Endothelial cell of umbilical vein (primary cell): ENCODE data around the gene KLRF1. TPM values are rescaled to one million over a fixed set of nuclear protein-coding genes. Genes with fewer than 3 reads are reported as not detected.

Source experiments
- BruUV-seq: library from RNA; stranded (reverse); fragments of 400-500 nt; replicated peaks from 2 replicates; lab custom pipeline; 2021; lab: Mats Ljungman, UMichigan
- CTCF ChIA-PET: fragments of 300-600, 350-600 bp; sonication (Branson Sonifier 250); formaldehyde crosslinking; loops from one replicate; lab custom pipeline; 2021; ENCODE audit warnings: antibody characterized with exemption, inconsistent platforms; lab: Charles Lee
- POLR2A ChIA-PET: fragments of 300-600, 350-600 bp; sonication (Branson Sonifier 250); formaldehyde crosslinking; loops from one replicate; lab custom pipeline; 2021; ENCODE audit warnings: antibody characterized with exemption, inconsistent platforms; lab: Charles Lee
- DNase-seq: peaks from one replicate; pipeline ENCODE4 v3.0.0-alpha.2; 2011; ENCODE audit warnings: low read depth, low spot score
- FAIRE-seq: peaks from 2 replicates; lab custom pipeline; 2011; peaks lifted over from hg19 to GRCh38; lab: Jason Lieb, UNC
- H2AFZ ChIP-seq: 2 replicates; pipeline ENCODE4 v1.6.0; 2012; ENCODE audit warnings: low read depth, low read length, control low read depth, inconsistent platforms
- H3K27ac ChIP-seq: 2 replicates; pipeline ENCODE4 v1.5.1; 2011; ENCODE audit warnings: low read depth, mild to moderate bottlenecking, control low read depth, low read length, moderate library complexity; ENCODE audit not compliant: insufficient read depth
- H3K27me3 ChIP-seq, 2 experiments: 2 replicates each; pipeline versions ENCODE4 v1.6.0 to v1.6.1; 2011; ENCODE audit warnings: low read length in 2 of 2, mixed read lengths in 1 of 2; ENCODE audit not compliant: control insufficient read depth in 2 of 2, insufficient read depth in 2 of 2
- H3K36me3 ChIP-seq, 2 experiments: 2 replicates in 1 of 2; 3 replicates in 1 of 2; pipeline ENCODE4 v1.5.1; 2011; ENCODE audit warnings: low read length in 2 of 2, mild to moderate bottlenecking in 1 of 2, moderate library complexity in 1 of 2; ENCODE audit not compliant: control insufficient read depth in 2 of 2, insufficient read depth in 2 of 2; ENCODE audit errors: extremely low read depth in 1 of 2
- H3K4me1 ChIP-seq: 3 replicates; pipeline ENCODE4 v1.5.1; 2011; ENCODE audit warnings: mild to moderate bottlenecking, low read length; ENCODE audit not compliant: control insufficient read depth, insufficient read depth; ENCODE audit errors: extremely low read depth
- H3K4me2 ChIP-seq: 2 replicates; pipeline ENCODE4 v1.6.1; 2011; ENCODE audit warnings: low read length, control low read depth, mixed read lengths; ENCODE audit not compliant: insufficient read depth
- H3K4me3 ChIP-seq, 3 experiments: fragments of 200-600 bp in 1 of 3; sonication (generic), shearing (Covaris generic) in 1 of 3; replicated peaks in 1 of 3; 2 replicates each; pipeline ENCODE4 v1.5.1; 2011 to 2016; ENCODE audit warnings: control low read depth in 3 of 3, low read length in 3 of 3, mild to moderate bottlenecking in 2 of 3, inconsistent platforms in 1 of 3, low read depth in 1 of 3, moderate library complexity in 1 of 3; ENCODE audit not compliant: insufficient read depth in 1 of 3
- H3K79me2 ChIP-seq: 2 replicates; pipeline ENCODE4 v1.6.0; 2012; ENCODE audit warnings: low read length, inconsistent platforms; ENCODE audit not compliant: control insufficient read depth, insufficient read depth
- H3K9ac ChIP-seq: replicated peaks from 2 replicates; pipeline ENCODE3; 2011; ENCODE audit warnings: low read length, control low read depth; ENCODE audit not compliant: insufficient read depth; ENCODE audit errors: extremely low read depth
- H3K9me1 ChIP-seq: replicated peaks from 3 replicates; pipeline ENCODE4 v1.6.0; 2011; ENCODE audit warnings: mild to moderate bottlenecking, low read length; ENCODE audit not compliant: control insufficient read depth, insufficient read depth; ENCODE audit errors: extremely low read depth
- H3K9me3 ChIP-seq: replicated peaks from 2 replicates; pipeline ENCODE4 v1.5.1; 2012; ENCODE audit warnings: low read length, inconsistent platforms; ENCODE audit not compliant: control insufficient read depth, insufficient read depth
- H4K20me1 ChIP-seq: replicated peaks from 2 replicates; pipeline ENCODE3; 2011; ENCODE audit warnings: mild to moderate bottlenecking, low read length; ENCODE audit not compliant: control insufficient read depth, insufficient read depth; ENCODE audit errors: extremely low read depth
- CTCF ChIP-seq, 2 donors: IDR thresholded peaks; 1 replicate in 1 of 2; 2 replicates in 1 of 2; pipeline ENCODE4 v1.5.1; 2011; ENCODE audit warnings: low read length in 2 of 2, mild to moderate bottlenecking in 2 of 2, moderate library complexity in 2 of 2, control low read depth in 1 of 2, inconsistent platforms in 1 of 2, low read depth in 1 of 2; ENCODE audit not compliant: insufficient read depth in 1 of 2; ENCODE audit errors: extremely low read depth in 1 of 2
- EZH2 ChIP-seq: IDR thresholded peaks from 2 replicates; pipeline ENCODE4 v1.6.1; 2012; ENCODE audit warnings: borderline replicate concordance, low read depth, mild to moderate bottlenecking, moderate library complexity, low read length, inconsistent platforms; ENCODE audit not compliant: severe bottlenecking
- FOS ChIP-seq: IDR thresholded peaks from 2 replicates; pipeline ENCODE4 v1.6.1; 2011; ENCODE audit warnings: mild to moderate bottlenecking, low read length, moderate library complexity, borderline replicate concordance; ENCODE audit not compliant: insufficient read depth
- GATA2 ChIP-seq: IDR thresholded peaks from 2 replicates; pipeline ENCODE4 v1.7.0; 2011; ENCODE audit warnings: low read depth, mild to moderate bottlenecking, moderate library complexity, mixed read lengths, low read length; ENCODE audit not compliant: insufficient read length, insufficient read depth
- JUN ChIP-seq: IDR thresholded peaks from 2 replicates; pipeline ENCODE4 v1.6.1; 2011; ENCODE audit warnings: borderline replicate concordance, low read depth; ENCODE audit not compliant: insufficient read length, insufficient read depth
- MAX ChIP-seq: IDR thresholded peaks from 2 replicates; pipeline ENCODE4 v1.6.1; 2011; ENCODE audit not compliant: insufficient read depth, insufficient read length
- MYC ChIP-seq: IDR thresholded peaks from one replicate; pipeline ENCODE4 v1.6.1; 2011; ENCODE audit warnings: mild to moderate bottlenecking, low read depth, low read length
- POLR2A ChIP-seq: IDR thresholded peaks from 2 replicates; pipeline ENCODE4 v1.6.1; 2012; ENCODE audit warnings: low read depth, mild to moderate bottlenecking, control low read depth, low read length
- POLR2AphosphoS5 ChIP-seq: IDR thresholded peaks from 2 replicates; pipeline ENCODE4 v1.6.1; 2012; ENCODE audit warnings: low read depth, mild to moderate bottlenecking, control low read depth, low read length, moderate library complexity; ENCODE audit not compliant: insufficient read depth
- dilution Hi-C: fragments of 300-500 bp; cut with MboI; formaldehyde crosslinking; loops from one replicate; pipeline ENCODE4 v1.15.0; 2019; ENCODE audit warnings: low sequenced_read_pairs; ENCODE audit not compliant: extremely low pct_ligation_motif_present
- intact Hi-C: fragments of 100-400 bp; cut with micrococcal nuclease; formaldehyde crosslinking; loops from one replicate; pipeline ENCODE4 v1.10.0; 2022
- polyA plus RNA-seq, 4 experiments: library from polyadenylated mRNA; depleted of rRNA in 3 of 4; stranded (reverse) in 3 of 4; unstranded in 1 of 4; fragments of >200 nt; gene quantifications; 2 replicates each; pipeline versions ENCODE4 v1.2.1 to v1.2.3, GENCODE V29; 2011 to 2012; ENCODE audit warnings: missing spikeins in 1 of 4
- total RNA-seq: library from RNA; stranded (reverse); gene quantifications from 2 replicates; pipeline ENCODE4 v1.2.3, GENCODE V29; 2021

KLRF1 gene
- total and polyA plus RNA-seq, 2 donors (not counting 3 experiments of a cell fraction or from before 2014, with no cell fraction given) = not detected

- DNase-seq = peak; percentile 26
- peak overlapping the region; percentile 23 for H3K9ac ChIP-seq
- H3K9me1 ChIP-seq = no peaks in the 10 kb centered on the region
- H3K4me3 ChIP-seq = no peak overlapping the region
- BruUV-seq = no TSS peak
- no peaks in the 10 kb centered on the region for H3K36me3 ChIP-seq
- H3K27ac ChIP-seq = peak overlapping the region; percentile 1
- POLR2A ChIA-PET = no interaction called here
- FAIRE-seq = no peak
- no peaks in the 10 kb centered on the region for H3K9me3 ChIP-seq
- no peaks in the 10 kb centered on the region for H3K79me2 ChIP-seq
- peaks cover 46% of the 10 kb centered on the region for H3K4me1 ChIP-seq
- TF ChIP-seq POLR2A (no peak), CTCF (IDR thresholded peaks at IDR 0.05; ENCODE audit: extremely low read depth in 1 of 2, insufficient read depth in 1 of 2, low read depth in 1 of 2, low read length in 2 of 2) (no peak), FOS (no peak), JUN (no peak), GATA2 (no peak), MAX (no peak), EZH2 (no peak), MYC (no peak), POLR2AphosphoS5 (no peak)
- dilution Hi-C loops (no loop called here), intact Hi-C loops (loop anchor here (5.0 kb wide), 1 partner anchor 235 kb away; the partner anchor contains the start of gene CLEC9A)
- no peaks in the 10 kb centered on the region for H3K27me3 ChIP-seq
- CTCF ChIA-PET = interaction anchor here (1.0 to 9.2 kb wide), 10 partner anchors 9 to 343 kb away, joined by 3 to 332 read pairs (median 6); partner anchors contain the start of gene CD69
- peak overlapping the region; percentile 70 for H3K4me2 ChIP-seq
- H2AFZ ChIP-seq = peak overlapping the region; percentile 86
- H4K20me1 ChIP-seq = no peaks in the 10 kb centered on the region
Observed at GRCh38 chr12:9796971-9797370, 30.3 kb upstream of the KLRF1 start.
